ENCODE data around the gene VRK1. TPM values are rescaled to one million over a fixed set of nuclear protein-coding genes. Genes with fewer than 3 reads are reported as not detected.

The VRK1 gene, protein sequence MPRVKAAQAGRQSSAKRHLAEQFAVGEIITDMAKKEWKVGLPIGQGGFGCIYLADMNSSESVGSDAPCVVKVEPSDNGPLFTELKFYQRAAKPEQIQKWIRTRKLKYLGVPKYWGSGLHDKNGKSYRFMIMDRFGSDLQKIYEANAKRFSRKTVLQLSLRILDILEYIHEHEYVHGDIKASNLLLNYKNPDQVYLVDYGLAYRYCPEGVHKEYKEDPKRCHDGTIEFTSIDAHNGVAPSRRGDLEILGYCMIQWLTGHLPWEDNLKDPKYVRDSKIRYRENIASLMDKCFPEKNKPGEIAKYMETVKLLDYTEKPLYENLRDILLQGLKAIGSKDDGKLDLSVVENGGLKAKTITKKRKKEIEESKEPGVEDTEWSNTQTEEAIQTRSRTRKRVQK
- total RNA-seq (10 to 100 TPM; 10.9 to 31.7 (median 20.9) TPM), polyA plus RNA-seq (1 to 10 TPM; 7.8 to 8.7 TPM)
- long read RNA-seq, donor 1, transcript VRK1-201 (13 exons, 1,745 nt): major isoform, 22 of 35 reads
- long read RNA-seq, donor 1, partial matches to known transcripts: 8 of 35 reads
- long read RNA-seq, donor 1, other reads (novel, unspliced or antisense): 5 of 35 reads
- long read RNA-seq, donor 2, transcript VRK1-201 (13 exons, 1,745 nt): major isoform, 36 of 54 reads
- long read RNA-seq, donor 2, partial matches to known transcripts: 17 of 54 reads
- long read RNA-seq, donor 2, other reads (novel, unspliced or antisense): 0 of 54 reads
- long read RNA-seq, donor 3, transcript VRK1-201 (13 exons, 1,745 nt): major isoform, 13 of 16 reads
- long read RNA-seq, donor 3, partial matches to known transcripts: 1 of 16 reads
- long read RNA-seq, donor 3, other reads (novel, unspliced or antisense): 2 of 16 reads

DNA sequence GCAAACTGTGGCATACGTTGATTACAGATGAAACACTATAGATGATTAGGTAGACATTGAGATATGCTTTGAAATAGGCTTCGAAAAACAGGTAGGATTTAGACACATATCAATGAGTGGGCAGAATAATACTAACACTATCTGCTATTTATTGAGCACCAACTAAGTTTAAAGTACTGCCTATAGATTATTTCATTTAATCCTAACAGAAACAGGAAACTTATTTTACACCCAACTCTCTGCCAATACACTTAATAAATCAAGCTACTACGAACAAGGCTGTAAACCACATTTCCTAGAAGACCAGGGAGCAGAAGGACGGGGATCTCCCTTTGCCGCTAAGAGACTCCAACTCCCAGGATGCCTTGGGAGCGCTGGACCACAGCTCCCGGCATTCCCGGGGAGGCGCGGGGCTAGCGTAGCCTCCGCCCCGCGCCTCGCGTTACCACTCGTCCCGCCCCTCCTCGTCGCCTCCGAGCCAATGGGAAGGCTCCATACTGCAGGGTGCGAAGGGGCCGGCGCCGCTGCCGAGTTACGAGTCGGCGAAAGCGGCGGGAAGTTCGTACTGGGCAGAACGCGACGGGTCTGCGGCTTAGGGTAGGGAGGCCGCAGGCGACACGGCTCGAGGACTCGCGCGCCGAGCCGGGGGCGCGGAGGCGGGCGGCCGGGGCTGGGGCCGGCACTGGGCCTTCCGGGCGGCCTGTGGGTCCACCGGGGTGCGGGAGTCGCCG, at the start of gene VRK1:
Gene VRK1, plus strand, starts transcription at position 532 of the 731 bp plus-strand sequence. CDS start 36,090 bp downstream, outside the sequence.
- H3K27me3 ChIP-seq: no peaks in the 10 kb centered on the region
- no peaks in the 10 kb centered on the region for H3K9me3 ChIP-seq
- no peaks in the 10 kb centered on the region for H3K36me3 ChIP-seq
- WGBS, 3 donors: 3 to 7% (median 5%) methylated on average over 20 to 57 of the region's 57 CpGs
- intact Hi-C loops (cut with DNase I): no loop called here
- H3K4me1 ChIP-seq (ENCODE audit: insufficient read depth): peaks cover 5% of the 10 kb centered on the region
- DNase-seq: peak; percentile 93 to 97 (median 95)
- H3K27ac ChIP-seq: no peak within 1 kb of the TSS
- no peak for TF ChIP-seq POLR2A (IDR thresholded peaks at IDR 0.05)
- TF ChIP-seq EP300 (IDR thresholded peaks at IDR 0.05): no peak
- TF ChIP-seq, protein P1, sequence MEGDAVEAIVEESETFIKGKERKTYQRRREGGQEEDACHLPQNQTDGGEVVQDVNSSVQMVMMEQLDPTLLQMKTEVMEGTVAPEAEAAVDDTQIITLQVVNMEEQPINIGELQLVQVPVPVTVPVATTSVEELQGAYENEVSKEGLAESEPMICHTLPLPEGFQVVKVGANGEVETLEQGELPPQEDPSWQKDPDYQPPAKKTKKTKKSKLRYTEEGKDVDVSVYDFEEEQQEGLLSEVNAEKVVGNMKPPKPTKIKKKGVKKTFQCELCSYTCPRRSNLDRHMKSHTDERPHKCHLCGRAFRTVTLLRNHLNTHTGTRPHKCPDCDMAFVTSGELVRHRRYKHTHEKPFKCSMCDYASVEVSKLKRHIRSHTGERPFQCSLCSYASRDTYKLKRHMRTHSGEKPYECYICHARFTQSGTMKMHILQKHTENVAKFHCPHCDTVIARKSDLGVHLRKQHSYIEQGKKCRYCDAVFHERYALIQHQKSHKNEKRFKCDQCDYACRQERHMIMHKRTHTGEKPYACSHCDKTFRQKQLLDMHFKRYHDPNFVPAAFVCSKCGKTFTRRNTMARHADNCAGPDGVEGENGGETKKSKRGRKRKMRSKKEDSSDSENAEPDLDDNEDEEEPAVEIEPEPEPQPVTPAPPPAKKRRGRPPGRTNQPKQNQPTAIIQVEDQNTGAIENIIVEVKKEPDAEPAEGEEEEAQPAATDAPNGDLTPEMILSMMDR (IDR thresholded peaks at IDR 0.05): no peak
- peak within 1 kb of the TSS; percentile 62 for H3K4me3 ChIP-seq

DNA sequence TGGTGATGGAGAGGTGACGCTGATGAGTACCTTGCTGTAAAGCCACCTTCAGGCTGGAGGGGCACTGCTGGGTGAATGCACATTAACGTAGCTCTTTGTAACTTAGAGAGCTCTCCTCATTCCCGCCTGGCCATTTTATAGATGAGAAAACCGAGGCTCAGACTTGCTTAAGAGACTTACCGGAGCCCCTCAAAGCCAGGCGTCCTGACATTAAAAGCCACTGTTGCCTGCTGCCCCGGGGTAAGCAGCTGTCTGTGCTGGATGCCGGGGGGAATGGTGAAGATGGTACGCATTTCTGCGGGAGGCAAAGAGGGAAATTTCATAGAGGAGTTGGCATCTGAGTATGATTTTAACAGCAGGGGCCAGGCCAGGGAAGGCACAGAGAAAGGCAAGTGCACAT, 49.6 kb upstream of the VRK1 start:
- Histone ChIP-seq H3K4me3 (no peak overlapping the region), H3K27me3 (no peaks in the 10 kb centered on the region), H3K36me3 (no peaks in the 10 kb centered on the region), H3K27ac (no peak overlapping the region), H3K9me3 (no peaks in the 10 kb centered on the region), H3K4me1 (ENCODE audit: insufficient read depth) (no peaks in the 10 kb centered on the region)
- WGBS, 3 donors: 84 to 86% (median 84%) methylated on average over 10 of the region's 10 CpGs
- intact Hi-C loops (cut with DNase I): loop anchor here in 1 of 4 donors (10.0 kb wide), 1 partner anchor 163 kb away; no protein-coding TSS in a partner anchor
- TF ChIP-seq, protein P1 (IDR thresholded peaks at IDR 0.05): no peak
- no peak for TF ChIP-seq POLR2A (IDR thresholded peaks at IDR 0.05)
- no peak for TF ChIP-seq EP300 (IDR thresholded peaks at IDR 0.05)
- no peak for DNase-seq

DNA sequence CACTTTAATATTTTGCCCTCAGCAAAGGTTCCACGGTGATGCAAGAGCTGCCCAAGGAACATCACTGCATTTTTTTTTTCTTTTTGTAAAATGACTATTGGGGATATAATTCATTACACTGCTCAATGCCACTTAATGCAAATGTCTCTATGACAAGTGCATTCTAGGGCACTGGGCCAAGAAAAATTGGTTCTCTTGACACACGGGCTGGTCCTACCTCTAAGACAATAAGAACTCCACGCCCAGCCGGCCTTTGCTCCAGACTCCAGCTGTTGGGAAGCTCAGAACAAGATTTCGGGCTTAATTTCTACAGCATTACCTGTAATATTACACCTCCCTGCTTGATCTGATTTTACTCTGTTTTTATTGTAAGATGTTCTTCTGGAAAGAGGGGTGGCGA, 48.8 kb upstream of the VRK1 start:
- no peak for DNase-seq
- no peak for TF ChIP-seq POLR2A (IDR thresholded peaks at IDR 0.05)
- TF ChIP-seq, protein P1 (IDR thresholded peaks at IDR 0.05): no peak
- TF ChIP-seq EP300 (IDR thresholded peaks at IDR 0.05): no peak
- intact Hi-C loops (cut with DNase I): loop anchor here in 1 of 4 donors (10.0 kb wide), 1 partner anchor 164 kb away; no protein-coding TSS in a partner anchor
- H3K27me3 ChIP-seq: no peaks in the 10 kb centered on the region
- no peak overlapping the region for H3K27ac ChIP-seq
- no peaks in the 10 kb centered on the region for H3K9me3 ChIP-seq
- H3K36me3 ChIP-seq: no peaks in the 10 kb centered on the region
- H3K4me3 ChIP-seq: no peak overlapping the region
- WGBS, 3 donors: 56 to 62% (median 62%) methylated on average over 6 of the region's 6 CpGs
- no peaks in the 10 kb centered on the region for H3K4me1 ChIP-seq (ENCODE audit: insufficient read depth)

DNA sequence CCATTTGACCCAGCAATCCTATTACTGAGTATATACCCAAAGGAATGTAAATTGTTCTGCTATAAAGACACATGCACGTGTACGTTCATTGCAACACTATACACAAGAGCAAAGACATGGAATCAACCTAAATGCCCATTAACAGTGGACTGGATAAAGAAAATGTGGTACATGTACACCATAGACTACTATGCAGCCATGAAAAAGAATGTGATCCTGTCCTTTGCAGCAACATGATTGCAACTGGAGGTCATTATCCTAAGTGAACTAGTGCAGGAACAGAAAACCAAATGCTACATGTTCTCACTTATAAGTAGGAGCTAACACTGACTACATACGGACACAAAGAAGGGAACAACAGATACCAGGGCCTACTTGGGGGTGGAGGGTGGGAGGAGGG, 45.7 kb upstream of the VRK1 start:
- Histone ChIP-seq H3K9me3 (no peaks in the 10 kb centered on the region), H3K36me3 (no peaks in the 10 kb centered on the region), H3K27me3 (no peaks in the 10 kb centered on the region), H3K4me3 (no peak overlapping the region), H3K27ac (no peak overlapping the region), H3K4me1 (ENCODE audit: insufficient read depth) (no peaks in the 10 kb centered on the region)
- intact Hi-C loops (cut with DNase I): no loop called here
- WGBS, 3 donors: 55 to 59% (median 56%) methylated on average over 3 of the region's 3 CpGs
- DNase-seq: no peak
- no peak for TF ChIP-seq POLR2A (IDR thresholded peaks at IDR 0.05)
- no peak for TF ChIP-seq EP300 (IDR thresholded peaks at IDR 0.05)
- TF ChIP-seq, protein P1 (IDR thresholded peaks at IDR 0.05): no peak

All from ovary (tissue), 10 donors.